MCF 10A (cell line): ENCODE measurements around the gene TMC8. TPM values are rescaled to one million over a fixed set of nuclear protein-coding genes. Genes with fewer than 3 reads are reported as not detected.

Experiments
- BruUV-seq: library from RNA; stranded (reverse); fragments of 400-500 nt; replicated peaks from 2 replicates; lab custom pipeline; 2021; lab: Mats Ljungman, UMichigan
- CTCF ChIA-PET: fragments of 300-600 bp; sonication (Branson Sonifier 250); formaldehyde crosslinking; extraction: SDS; loops from one replicate; lab custom pipeline; 2021; ENCODE audit warnings: antibody characterized with exemption, inconsistent platforms; lab: Yijun Ruan, JAX
- POLR2A ChIA-PET: fragments of 300-600, 350-650 bp; sonication (Branson Sonifier 250); formaldehyde crosslinking; extraction: SDS; loops from one replicate; lab custom pipeline; 2020; ENCODE audit warnings: antibody characterized with exemption, inconsistent platforms; lab: Yijun Ruan, JAX
- DNase-seq: peaks from one replicate; pipeline ENCODE4 v3.0.0-alpha.2; 2018; ENCODE audit not compliant: unreplicated experiment
- H3K27ac Mint-ChIP-seq: one replicate; pipeline ENCODE4 v1.8.0; 2022; ENCODE audit warnings: mild to moderate bottlenecking, low read depth, mixed read lengths; ENCODE audit not compliant: unreplicated experiment
- H3K27me3 Mint-ChIP-seq: one replicate; pipeline ENCODE4 v1.8.0; 2022; ENCODE audit warnings: mixed read lengths; ENCODE audit not compliant: insufficient read depth, unreplicated experiment
- H3K36me3 Mint-ChIP-seq: one replicate; pipeline ENCODE4 v1.8.0; 2022; ENCODE audit warnings: mild to moderate bottlenecking, moderate library complexity, mixed read lengths; ENCODE audit not compliant: insufficient read depth, unreplicated experiment
- H3K4me1 Mint-ChIP-seq: one replicate; pipeline ENCODE4 v1.8.0; 2022; ENCODE audit warnings: mixed read lengths; ENCODE audit not compliant: insufficient read depth, unreplicated experiment
- H3K4me3 Mint-ChIP-seq: one replicate; pipeline ENCODE4 v1.8.0; 2022; ENCODE audit warnings: mild to moderate bottlenecking, moderate library complexity, mixed read lengths; ENCODE audit not compliant: unreplicated experiment
- H3K9me3 Mint-ChIP-seq: one replicate; pipeline ENCODE4 v1.8.0; 2022; ENCODE audit warnings: mixed read lengths; ENCODE audit not compliant: unreplicated experiment
- CTCF ChIP-seq: fragments of 200-600 bp; IDR thresholded peaks from one replicate; pipeline ENCODE4 v1.8.0; 2022; ENCODE audit warnings: antibody characterized with exemption, mild to moderate bottlenecking; ENCODE audit not compliant: unreplicated experiment
- intact Hi-C: fragments of 100-400 bp; cut with micrococcal nuclease; formaldehyde crosslinking; loops from 2 replicates; pipeline ENCODE4 v1.14.1; 2022
- total RNA-seq: library from RNA; stranded (reverse); gene quantifications from 2 replicates; pipeline ENCODE4 v1.2.3, GENCODE V29; 2022

The TMC8 gene
- total RNA-seq, 1 experiment from 2014 or later: not detected

GRCh38 chr17:78106211-78106610 is 24.4 kb upstream of the TMC8 start:
- H3K27ac Mint-ChIP-seq: no peak overlapping the region
- DNase-seq: no peak
- no peaks in the 10 kb centered on the region for H3K27me3 Mint-ChIP-seq
- H3K4me1 Mint-ChIP-seq: no peaks in the 10 kb centered on the region
- H3K9me3 Mint-ChIP-seq: no peaks in the 10 kb centered on the region
- H3K36me3 Mint-ChIP-seq: peaks cover 23% of the 10 kb centered on the region
- POLR2A ChIA-PET: no interaction called here
- H3K4me3 Mint-ChIP-seq: no peak overlapping the region
- TF ChIP-seq CTCF: no peak
- intact Hi-C loops: no loop called here
- no TSS peak for BruUV-seq
- CTCF ChIA-PET: interaction anchor here (0.6 to 1.5 kb wide), 3 partner anchors 70 to 491 kb away, joined by 3 to 4 read pairs (median 4); no protein-coding TSS in a partner anchor

- no peak for TF ChIP-seq CTCF
- no peak for DNase-seq
- no TSS peak for BruUV-seq
- Mint-ChIP-seq H3K4me1 (peaks cover 2% of the 10 kb centered on the region), H3K27ac (no peak overlapping the region), H3K27me3 (no peaks in the 10 kb centered on the region), H3K9me3 (no peaks in the 10 kb centered on the region), H3K4me3 (no peak overlapping the region), H3K36me3 (peaks cover 19% of the 10 kb centered on the region)
- ChIA-PET CTCF (interaction anchor here (0.6 kb wide), 1 partner anchor 67 kb away, joined by 3 read pairs; no protein-coding TSS in a partner anchor), POLR2A (interaction anchor here (1.0 kb wide), 1 partner anchor 15 kb away, joined by 3 read pairs; no protein-coding TSS in a partner anchor)
- intact Hi-C loops: no loop called here
Measured at GRCh38 chr17:78107457-78107856, 23.1 kb upstream of the TMC8 start.

- CTCF ChIA-PET: interaction anchor here (0.6 to 1.5 kb wide), 5 partner anchors 66 to 142 kb away, joined by 3 to 6 read pairs (median 3); no protein-coding TSS in a partner anchor
- Mint-ChIP-seq H3K27me3 (no peaks in the 10 kb centered on the region), H3K27ac (no peak overlapping the region), H3K4me1 (peaks cover 5% of the 10 kb centered on the region), H3K9me3 (no peaks in the 10 kb centered on the region), H3K36me3 (peaks cover 16% of the 10 kb centered on the region), H3K4me3 (no peak overlapping the region)
- POLR2A ChIA-PET: interaction anchor here (0.6 to 1.0 kb wide), 3 partner anchors 16 to 88 kb away, joined by 3 read pairs; no protein-coding TSS in a partner anchor
- no peak for TF ChIP-seq CTCF
- no TSS peak for BruUV-seq
- intact Hi-C loops: no loop called here
- DNase-seq: no peak
Measured at GRCh38 chr17:78107976-78108725, 22.4 kb upstream of the TMC8 start.

GRCh38 chr17:78108726-78109488 is 21.7 kb upstream of the TMC8 start:
- no TSS peak for BruUV-seq
- Mint-ChIP-seq H3K27ac (no peak overlapping the region), H3K4me1 (peaks cover 5% of the 10 kb centered on the region), H3K4me3 (no peak overlapping the region), H3K36me3 (peaks cover 11% of the 10 kb centered on the region), H3K27me3 (peaks cover 3% of the 10 kb centered on the region), H3K9me3 (no peaks in the 10 kb centered on the region)
- ChIA-PET CTCF (interaction anchor here (1.0 to 1.5 kb wide), 4 partner anchors 27 to 90 kb away, joined by 3 to 6 read pairs (median 4); no protein-coding TSS in a partner anchor), POLR2A (interaction anchor here (0.6 to 0.9 kb wide), 2 partner anchors 84 to 89 kb away, joined by 3 read pairs; no protein-coding TSS in a partner anchor)
- DNase-seq: no peak
- intact Hi-C loops: no loop called here
- TF ChIP-seq CTCF: no peak
